ENCODE data around the gene NFKBIA. TPM values are rescaled to one million over a fixed set of nuclear protein-coding genes. Genes with fewer than 3 reads are reported as not detected.
A peak's percentile ranks its signal among the peaks of the same experiment; 100 is the strongest.

Gene NFKBIA
- total RNA-seq, 4 donors from 2014 or later = 185 to 379 (median 320) TPM

DNA sequence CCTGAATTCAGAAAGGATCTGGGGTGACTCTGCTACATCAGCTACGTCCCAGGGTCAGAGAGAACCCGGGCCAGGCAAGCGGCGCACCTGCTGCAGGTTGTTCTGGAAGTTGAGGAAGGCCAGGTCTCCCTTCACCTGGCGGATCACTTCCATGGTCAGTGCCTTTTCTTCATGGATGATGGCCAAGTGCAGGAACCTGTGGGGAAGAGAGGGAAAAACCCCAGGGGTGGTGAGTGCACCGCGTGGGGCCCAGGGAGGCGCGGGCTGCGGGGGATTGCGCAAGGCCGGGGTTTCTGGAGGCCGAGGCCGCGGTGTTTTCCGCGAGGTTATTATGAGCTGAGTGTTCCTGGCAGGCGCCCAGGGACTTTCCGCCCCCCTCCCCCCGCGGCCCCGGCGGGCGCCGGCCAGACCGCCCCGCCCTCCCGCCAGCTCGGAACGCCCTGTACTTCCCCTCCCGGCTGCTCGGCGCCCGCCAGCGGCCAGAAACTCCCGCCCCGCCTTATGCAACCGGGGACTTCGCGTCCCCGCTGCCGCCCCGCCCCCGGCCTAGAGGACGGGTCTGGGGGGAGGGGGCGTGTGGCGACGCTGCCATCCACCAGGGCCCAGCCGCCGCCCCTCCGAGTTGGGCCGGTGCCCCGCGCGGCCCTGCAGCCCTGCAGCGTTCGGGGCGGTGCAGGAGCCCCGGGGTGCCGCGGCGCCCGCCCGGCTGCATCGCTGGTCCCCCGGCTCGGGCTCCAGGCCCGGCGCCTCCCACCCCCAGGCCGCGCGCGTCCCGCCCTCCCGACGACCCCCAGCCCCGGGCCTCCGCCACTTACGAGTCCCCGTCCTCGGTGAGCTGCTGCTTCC is 723 bp downstream of the NFKBIA start:
- peak; percentile 43 to 49 for ATAC-seq
- H3K4me1 ChIP-seq = peaks cover 39 to 45% of the 10 kb centered on the region in 2 donors
- peak overlapping the region; percentile 94 to 99 (median 99) for H3K27ac ChIP-seq
- no peaks in the 10 kb centered on the region for H3K27me3 ChIP-seq
- H3K4me3 ChIP-seq = peak overlapping the region; percentile 66 to 88 (median 85)
- peak; percentile 94 to 98 for DNase-seq
- intact Hi-C loops (cut with DNase I; ENCODE audit: low total_unique reads) (loop anchor here (1.0 to 10.0 kb wide), 9 partner anchors 20 to 691 kb away; partner anchors contain the start of genes BAZ1A, FAM177A1, RALGAPA1 and SRP54), in situ Hi-C loops (cut with MboI; ENCODE audit: low sequenced_read_pairs in 4 of 4) (loop anchor here (5.0 to 25.0 kb wide), 5 partner anchors 67 to 692 kb away; partner anchors contain the start of genes CFL2 (in 1 of the 4), FAM177A1 (in 1 of the 4) and PSMA6 (in 1 of the 4))
- no peaks in the 10 kb centered on the region for H3K9me3 ChIP-seq
- peaks cover 13 to 38% of the 10 kb centered on the region in 2 donors for H3K36me3 ChIP-seq
- peak in 1 of 2 donors; percentile 68 for TF ChIP-seq POLR2A (IDR thresholded peaks at IDR 0.05)
- TF ChIP-seq, protein P1, sequence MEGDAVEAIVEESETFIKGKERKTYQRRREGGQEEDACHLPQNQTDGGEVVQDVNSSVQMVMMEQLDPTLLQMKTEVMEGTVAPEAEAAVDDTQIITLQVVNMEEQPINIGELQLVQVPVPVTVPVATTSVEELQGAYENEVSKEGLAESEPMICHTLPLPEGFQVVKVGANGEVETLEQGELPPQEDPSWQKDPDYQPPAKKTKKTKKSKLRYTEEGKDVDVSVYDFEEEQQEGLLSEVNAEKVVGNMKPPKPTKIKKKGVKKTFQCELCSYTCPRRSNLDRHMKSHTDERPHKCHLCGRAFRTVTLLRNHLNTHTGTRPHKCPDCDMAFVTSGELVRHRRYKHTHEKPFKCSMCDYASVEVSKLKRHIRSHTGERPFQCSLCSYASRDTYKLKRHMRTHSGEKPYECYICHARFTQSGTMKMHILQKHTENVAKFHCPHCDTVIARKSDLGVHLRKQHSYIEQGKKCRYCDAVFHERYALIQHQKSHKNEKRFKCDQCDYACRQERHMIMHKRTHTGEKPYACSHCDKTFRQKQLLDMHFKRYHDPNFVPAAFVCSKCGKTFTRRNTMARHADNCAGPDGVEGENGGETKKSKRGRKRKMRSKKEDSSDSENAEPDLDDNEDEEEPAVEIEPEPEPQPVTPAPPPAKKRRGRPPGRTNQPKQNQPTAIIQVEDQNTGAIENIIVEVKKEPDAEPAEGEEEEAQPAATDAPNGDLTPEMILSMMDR (IDR thresholded peaks at IDR 0.05 in 4 of 5, conservative IDR thresholded peaks at IDR 0.05 in 1 of 5) = peak in 1 of 5 experiments; percentile 17

DNA sequence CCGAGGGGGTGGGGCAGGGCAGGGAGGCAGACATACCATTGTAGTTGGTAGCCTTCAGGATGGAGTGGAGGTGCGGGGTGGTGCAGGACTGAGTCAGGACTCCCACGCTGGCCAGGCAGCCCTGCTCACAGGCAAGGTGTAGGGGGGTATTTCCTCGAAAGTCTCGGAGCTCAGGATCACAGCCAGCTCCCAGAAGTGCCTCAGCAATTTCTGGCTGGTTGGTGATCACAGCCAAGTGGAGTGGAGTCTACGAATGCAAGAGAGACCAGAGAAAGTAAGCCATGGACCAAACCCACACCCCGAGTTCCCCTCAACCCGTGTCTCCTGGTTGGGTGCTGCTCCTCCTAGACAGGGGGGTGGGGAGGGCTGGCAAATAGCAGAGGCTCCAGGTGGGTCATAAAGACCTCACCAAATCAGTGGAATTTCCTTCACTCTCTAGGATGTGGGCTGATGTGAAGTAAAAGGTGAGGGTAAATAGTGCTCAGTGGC is 1.4 kb downstream of the NFKBIA start:
- H3K9me3 ChIP-seq = no peaks in the 10 kb centered on the region
- DNase-seq (peak; percentile 44 to 77), ATAC-seq (peak; percentile 2 to 7)
- peaks cover 13 to 38% of the 10 kb centered on the region in 2 donors for H3K36me3 ChIP-seq
- H3K4me3 ChIP-seq = peak overlapping the region; percentile 66 to 83 (median 74)
- in situ Hi-C loops (cut with MboI; ENCODE audit: low sequenced_read_pairs in 4 of 4) (loop anchor here (5.0 to 25.0 kb wide), 5 partner anchors 66 to 691 kb away; partner anchors contain the start of genes CFL2 (in 1 of the 4), FAM177A1 (in 1 of the 4) and PSMA6 (in 1 of the 4)), intact Hi-C loops (cut with DNase I; ENCODE audit: low total_unique reads) (loop anchor here (10.0 kb wide), 2 partner anchors 402 to 528 kb away; partner anchors contain the start of genes BAZ1A and RALGAPA1)
- TF ChIP-seq POLR2A (IDR thresholded peaks at IDR 0.05) = no peak
- TF ChIP-seq, protein P1 (IDR thresholded peaks at IDR 0.05 in 4 of 5, conservative IDR thresholded peaks at IDR 0.05 in 1 of 5) = no peak
- peak overlapping the region; percentile 94 to 99 (median 97) for H3K27ac ChIP-seq
- peaks cover 42 to 49% of the 10 kb centered on the region in 2 donors for H3K4me1 ChIP-seq
- H3K27me3 ChIP-seq = no peaks in the 10 kb centered on the region

DNA sequence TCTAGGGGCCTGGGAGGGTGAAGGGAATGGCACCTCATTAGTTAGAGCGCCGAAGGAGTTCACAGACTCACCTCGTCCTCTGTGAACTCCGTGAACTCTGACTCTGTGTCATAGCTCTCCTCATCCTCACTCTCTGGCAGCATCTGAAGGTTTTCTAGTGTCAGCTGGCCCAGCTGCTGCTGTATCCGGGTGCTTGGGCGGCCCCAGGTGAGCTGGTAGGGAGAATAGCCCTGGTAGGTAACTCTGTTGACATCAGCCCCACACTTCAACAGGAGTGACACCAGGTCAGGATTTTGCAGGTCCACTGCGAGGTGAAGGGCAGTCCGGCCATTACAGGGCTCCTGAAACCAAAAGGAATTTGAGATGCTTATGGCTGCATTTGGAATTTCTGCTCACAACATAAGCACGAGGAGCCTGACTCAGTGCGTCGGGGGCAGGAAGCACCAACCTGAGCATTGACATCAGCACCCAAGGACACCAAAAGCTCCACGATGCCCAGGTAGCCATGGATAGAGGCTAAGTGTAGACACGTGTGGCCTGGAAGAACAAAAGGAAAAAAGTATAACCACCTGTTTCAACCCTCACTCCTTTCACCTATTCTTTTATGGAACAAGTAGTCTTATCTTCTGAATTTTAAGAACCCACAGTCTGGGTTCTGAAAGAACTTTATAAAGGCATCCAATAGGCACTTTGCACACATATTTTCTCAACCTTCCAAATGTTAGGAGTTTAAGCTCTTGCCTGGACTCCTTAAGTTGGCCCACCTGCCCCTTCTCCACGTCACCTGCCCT is 2.0 kb downstream of the NFKBIA start:
- intact Hi-C loops (cut with DNase I; ENCODE audit: low total_unique reads) = loop anchor here (10.0 kb wide), 2 partner anchors 402 to 528 kb away; partner anchors contain the start of genes BAZ1A and RALGAPA1
- peaks cover 45 to 47% of the 10 kb centered on the region in 2 donors for H3K4me1 ChIP-seq
- peaks cover 13 to 38% of the 10 kb centered on the region in 2 donors for H3K36me3 ChIP-seq
- H3K9me3 ChIP-seq = no peaks in the 10 kb centered on the region
- TF ChIP-seq, protein P1 (IDR thresholded peaks at IDR 0.05 in 4 of 5, conservative IDR thresholded peaks at IDR 0.05 in 1 of 5) = no peak
- TF ChIP-seq POLR2A (IDR thresholded peaks at IDR 0.05) = peak; percentile 29 to 42
- ATAC-seq = peak in 1 of 2 donors; percentile 2
- in situ Hi-C loops (cut with MboI; ENCODE audit: low sequenced_read_pairs in 4 of 4) = loop anchor here (5.0 to 25.0 kb wide), 5 partner anchors 65 to 690 kb away; partner anchors contain the start of genes CFL2 (in 1 of the 4), FAM177A1 (in 1 of the 4) and PSMA6 (in 1 of the 4)
- peak overlapping the region; percentile 66 to 83 (median 74) for H3K4me3 ChIP-seq
- H3K27ac ChIP-seq = peak overlapping the region; percentile 94 to 99 (median 97)
- H3K27me3 ChIP-seq = no peaks in the 10 kb centered on the region
- peak; percentile 29 to 70 for DNase-seq
